CD1c-positive myeloid dendritic cell (primary cell): Measurements from ENCODE around the gene SERPINA5.
"Not testable (repeated sequence)": the region's sequence is repeated elsewhere in the genome, so short reads cannot be mapped to it uniquely, and the experiment has no call there.

Source experiments
- DNase-seq: peaks from one replicate; pipeline ENCODE4 v3.0.0-alpha.2; 2016; ENCODE audit errors: extremely low spot score

Gene SERPINA5

GRCh38 chr14:94575730-94576585, 5.3 kb upstream of the SERPINA5 start:
- DNase-seq = no peak

- DNase-seq = not testable (repeated sequence)
These were observed 3.8 kb upstream of the SERPINA5 start for GRCh38 chr14:94577472-94577871.

- no peak for DNase-seq
These were observed 2.5 kb upstream of the SERPINA5 start for GRCh38 chr14:94578712-94579111.

- no peak for DNase-seq
These were observed 1.0 kb downstream of the SERPINA5 start for GRCh38 chr14:94582199-94582750.

GRCh38 chr14:94582851-94583250, 1.6 kb downstream of the SERPINA5 start:
- no peak for DNase-seq

- no peak for DNase-seq
These were observed 2.3 kb downstream of the SERPINA5 start for GRCh38 chr14:94583557-94583956.

GRCh38 chr14:94584591-94585280, 3.5 kb downstream of the SERPINA5 start:
- no peak for DNase-seq

GRCh38 chr14:94586635-94587034, 5.4 kb downstream of the SERPINA5 start:
- DNase-seq = no peak

GRCh38 chr14:94588311-94588710, 7.1 kb downstream of the SERPINA5 start:
- no peak for DNase-seq

GRCh38 chr14:94591073-94591472, 9.8 kb downstream of the SERPINA5 start:
- no peak for DNase-seq

GRCh38 chr14:94591871-94592270, 10.6 kb downstream of the SERPINA5 start:
- no peak for DNase-seq

- DNase-seq = no peak
These were observed 11.2 kb downstream of the SERPINA5 start for GRCh38 chr14:94592457-94592856.

GRCh38 chr14:94593376-94593748, 12.1 kb downstream of the SERPINA5 start:
- no peak for DNase-seq

GRCh38 chr14:94593749-94594431, 12.7 kb downstream of the SERPINA5 start:
- DNase-seq = no peak

GRCh38 chr14:94594441-94594840, 13.2 kb downstream of the SERPINA5 start:
- no peak for DNase-seq

GRCh38 chr14:94595912-94596311, 14.7 kb downstream of the SERPINA5 start:
- no peak for DNase-seq

GRCh38 chr14:94596361-94596760, 15.1 kb downstream of the SERPINA5 start:
- DNase-seq = no peak

GRCh38 chr14:94597788-94598187, 16.6 kb downstream of the SERPINA5 start:
- DNase-seq = no peak

GRCh38 chr14:94598506-94598815, 17.2 kb downstream of the SERPINA5 start:
- no peak for DNase-seq

GRCh38 chr14:94598816-94599655, 17.8 kb downstream of the SERPINA5 start:
- DNase-seq = no peak

- DNase-seq = no peak
These were observed 18.4 kb downstream of the SERPINA5 start for GRCh38 chr14:94599656-94600004.

- DNase-seq = no peak
These were observed 18.9 kb downstream of the SERPINA5 start for GRCh38 chr14:94600148-94600545.
